ENCODE measurements around the gene IAPP. TPM values are rescaled to one million over a fixed set of nuclear protein-coding genes. Genes with fewer than 3 reads are reported as not detected.

Gene IAPP
- total RNA-seq, 1 experiment from 2014 or later = not detected

GRCh38 chr12:21384261-21384660, 11.6 kb downstream of the IAPP start:
- BruUV-seq (replicated peaks) = no TSS peak
- no peaks in the 10 kb centered on the region for H3K36me3 ChIP-seq (ENCODE audit: control insufficient read depth in 1 of 2, insufficient read depth in 2 of 2, low read length in 2 of 2)
- H3K27me3 ChIP-seq (ENCODE audit: insufficient read depth, low read length) = no peaks in the 10 kb centered on the region
- H3K4me1 ChIP-seq (ENCODE audit: control insufficient read depth in 1 of 2, insufficient read depth in 2 of 2, low read length in 2 of 2) = no peaks in the 10 kb centered on the region
- no peaks in the 10 kb centered on the region for H4K20me1 ChIP-seq (ENCODE audit: insufficient read depth)
- DNase-seq (ENCODE audit: low read depth, low spot score) (no peak), ATAC-seq (no peak)
- no peaks in the 10 kb centered on the region for H3K9me2 ChIP-seq (ENCODE audit: insufficient read depth)
- TF ChIP-seq EZH2 (IDR thresholded peaks at IDR 0.05) (no peak), FOSL1 (IDR thresholded peaks at IDR 0.05; ENCODE audit: low read depth) (no peak)
- ChIA-PET POLR2A (no interaction called here), RAD21 (ENCODE audit: low non-redundant PET in 1 of 2, low total read pairs in 2 of 2, uncharacterized antibody in 2 of 2, unreplicated experiment in 2 of 2) (no interaction called here), CTCF (no interaction called here)
- no peak overlapping the region for H2AFZ ChIP-seq (ENCODE audit: low read depth, low read length, poor library complexity, severe bottlenecking)
- no peak overlapping the region for H3K27ac ChIP-seq (ENCODE audit: low read depth, low read length)
- H3K4me3 ChIP-seq (replicated peaks in 1 of 2; ENCODE audit: low read depth in 1 of 2, low read length in 2 of 2) = no peak overlapping the region
- no peaks in the 10 kb centered on the region for H3K9me3 ChIP-seq (ENCODE audit: control insufficient read depth in 1 of 2, insufficient read depth in 1 of 2, low read depth in 1 of 2, low read length in 2 of 2)
- H3K9ac ChIP-seq (ENCODE audit: low read length) = no peak overlapping the region
- intact Hi-C loops (cut with micrococcal nuclease) = no loop called here
- no peak overlapping the region for H3K4me2 ChIP-seq (ENCODE audit: low read length)
- H3K79me2 ChIP-seq (ENCODE audit: insufficient read depth, low read length) = no peaks in the 10 kb centered on the region

GRCh38 chr12:21387174-21387573, 14.5 kb downstream of the IAPP start:
- ATAC-seq = no peak

More at GRCh38 chr12:21387174-21387573, 14.5 kb downstream of the IAPP start:
- Histone ChIP-seq H3K4me3 (replicated peaks in 1 of 2; ENCODE audit: low read depth in 1 of 2, low read length in 2 of 2) (no peak overlapping the region), H3K4me1 (ENCODE audit: control insufficient read depth in 1 of 2, insufficient read depth in 2 of 2, low read length in 2 of 2) (no peaks in the 10 kb centered on the region), H3K4me2 (ENCODE audit: low read length) (no peak overlapping the region), H3K36me3 (ENCODE audit: control insufficient read depth in 1 of 2, insufficient read depth in 2 of 2, low read length in 2 of 2) (no peaks in the 10 kb centered on the region), H2AFZ (ENCODE audit: low read depth, low read length, poor library complexity, severe bottlenecking) (no peak overlapping the region), H3K27me3 (ENCODE audit: insufficient read depth, low read length) (no peaks in the 10 kb centered on the region), H3K79me2 (ENCODE audit: insufficient read depth, low read length) (no peaks in the 10 kb centered on the region), H3K9me3 (ENCODE audit: control insufficient read depth in 1 of 2, insufficient read depth in 1 of 2, low read depth in 1 of 2, low read length in 2 of 2) (no peaks in the 10 kb centered on the region), H3K9me2 (ENCODE audit: insufficient read depth) (no peaks in the 10 kb centered on the region), H3K9ac (ENCODE audit: low read length) (no peak overlapping the region), H4K20me1 (ENCODE audit: insufficient read depth) (no peaks in the 10 kb centered on the region), H3K27ac (ENCODE audit: low read depth, low read length) (no peak overlapping the region)
- POLR2A ChIA-PET = no interaction called here
- BruUV-seq (replicated peaks) = no TSS peak
- no peak for DNase-seq (ENCODE audit: low read depth, low spot score)
- RAD21 ChIA-PET (ENCODE audit: low non-redundant PET in 1 of 2, low total read pairs in 2 of 2, uncharacterized antibody in 2 of 2, unreplicated experiment in 2 of 2) = no interaction called here
- TF ChIP-seq SRF (IDR thresholded peaks at IDR 0.05; ENCODE audit: low read depth) (no peak), ZNF274 (IDR thresholded peaks at IDR 0.05; ENCODE audit: low read depth, low read length) (no peak), REST (IDR thresholded peaks at IDR 0.05; ENCODE audit: low read depth) (no peak), YY1 (IDR thresholded peaks at IDR 0.05; ENCODE audit: extremely low read depth, insufficient replicate concordance, low read depth, low read length) (no peak), EZH2 (IDR thresholded peaks at IDR 0.05) (no peak), TCF7L2 (IDR thresholded peaks at IDR 0.05; ENCODE audit: borderline replicate concordance, extremely low read depth, insufficient read depth, insufficient read length) (no peak), ZFX (IDR thresholded peaks at IDR 0.05) (no peak), MAX (IDR thresholded peaks at IDR 0.05) (no peak), JUND (IDR thresholded peaks at IDR 0.05) (no peak), RAD21 (IDR thresholded peaks at IDR 0.05; ENCODE audit: low read depth) (no peak), EZH2phosphoT487 (IDR thresholded peaks at IDR 0.05; ENCODE audit: borderline replicate concordance) (no peak), ATF3 (IDR thresholded peaks at IDR 0.05) (no peak), ELF1 (IDR thresholded peaks at IDR 0.05; ENCODE audit: borderline replicate concordance, low read depth) (no peak), CTCF (IDR thresholded peaks at IDR 0.05 in 2 of 3, conservative IDR thresholded peaks at IDR 0.05 in 1 of 3; ENCODE audit: borderline replicate concordance in 1 of 3, insufficient read depth in 1 of 3, low read depth in 2 of 3, low read length in 2 of 3) (no peak), EGR1 (IDR thresholded peaks at IDR 0.05; ENCODE audit: low read depth) (no peak), POLR2A (IDR thresholded peaks at IDR 0.05; ENCODE audit: borderline replicate concordance, extremely low read depth, insufficient read depth, insufficient read length) (no peak)
- intact Hi-C loops (cut with micrococcal nuclease) = no loop called here
- CTCF ChIA-PET = no interaction called here
